Activated effector memory CD4-positive, alpha-beta T cell treated with Interleukin-2 at 50 U/mL for 16 hours (primary cell): ENCODE results near the gene PLXNB3.
A peak's percentile ranks its signal among the peaks of the same experiment; 100 is the strongest.

ENCODE experiments used
- DNase-seq: peaks from one replicate; pipeline ENCODE4 v3.0.0-alpha.2; 2020

The PLXNB3 gene

DNA sequence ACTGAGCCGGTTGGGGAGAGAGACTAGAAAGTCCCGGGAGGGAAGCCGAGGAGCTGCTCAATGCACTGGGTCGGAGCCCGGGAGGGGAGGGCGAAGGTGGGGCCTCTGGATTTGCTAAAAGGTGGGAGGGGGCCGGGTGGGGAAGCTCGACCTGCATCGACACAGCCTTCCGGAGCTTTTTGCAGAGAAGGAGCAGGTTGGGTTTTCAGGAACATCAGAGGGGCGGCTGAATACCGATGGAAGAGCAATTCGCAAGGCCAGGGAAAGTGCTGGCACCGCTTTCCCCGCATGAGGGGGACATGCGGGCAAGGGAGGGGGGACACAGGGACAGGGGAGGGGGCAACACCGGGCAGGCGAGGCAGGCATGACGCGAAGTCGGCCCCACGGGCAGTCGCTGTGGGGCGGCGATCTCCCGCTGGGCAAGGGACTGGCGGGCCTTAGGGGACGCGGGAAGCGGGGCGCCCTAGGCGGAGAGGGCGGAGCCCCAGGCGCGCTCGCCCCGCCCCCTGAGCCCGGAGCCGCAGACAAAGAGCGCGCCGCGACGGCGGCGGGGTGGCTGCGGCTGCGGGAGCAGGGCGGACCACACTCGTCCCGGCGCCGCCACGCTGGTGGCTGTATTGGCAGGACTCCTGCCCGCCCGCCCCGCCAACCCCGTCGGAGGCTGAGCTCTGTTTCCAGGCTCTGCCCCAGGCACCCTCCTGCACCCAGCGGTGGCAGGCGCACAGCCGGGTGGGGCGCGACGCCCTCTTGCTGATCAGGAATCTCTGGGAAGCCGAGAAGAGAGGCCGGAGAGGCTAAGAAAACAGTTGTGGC, 54.7 kb downstream of the PLXNB3 start:
- peak; percentile 39 for DNase-seq

DNA sequence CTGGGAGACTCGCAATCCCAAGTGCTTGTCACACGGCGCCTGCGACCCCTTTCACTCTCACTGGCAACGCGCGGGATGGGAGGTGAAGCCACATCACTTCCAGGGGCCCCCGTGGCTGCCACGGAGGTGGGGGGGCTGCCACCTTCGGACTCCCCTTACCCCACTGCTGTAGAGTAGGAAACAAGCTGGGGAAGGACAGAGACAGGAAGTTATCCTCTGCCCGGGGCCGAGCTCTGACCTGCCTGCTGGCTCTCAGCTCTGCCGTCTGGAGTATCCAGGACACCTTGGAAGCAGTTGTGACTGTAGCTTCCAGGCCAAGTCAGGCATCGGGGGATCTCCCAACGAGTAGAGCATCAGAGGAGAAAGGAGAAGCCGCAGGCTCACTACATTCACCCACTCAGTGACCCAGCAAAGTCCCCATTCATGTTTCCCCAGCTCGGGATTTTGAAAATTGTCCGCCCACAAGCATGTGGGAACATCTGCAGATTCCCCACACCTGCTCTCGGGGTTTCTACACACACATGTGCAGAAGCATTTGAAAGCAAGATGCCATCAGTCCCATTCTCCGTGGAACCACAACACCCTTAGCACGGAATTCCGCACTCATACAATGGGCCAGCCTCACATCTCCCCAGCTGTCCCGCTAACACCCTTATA, 55.5 kb downstream of the PLXNB3 start:
- DNase-seq, result no peak

DNA sequence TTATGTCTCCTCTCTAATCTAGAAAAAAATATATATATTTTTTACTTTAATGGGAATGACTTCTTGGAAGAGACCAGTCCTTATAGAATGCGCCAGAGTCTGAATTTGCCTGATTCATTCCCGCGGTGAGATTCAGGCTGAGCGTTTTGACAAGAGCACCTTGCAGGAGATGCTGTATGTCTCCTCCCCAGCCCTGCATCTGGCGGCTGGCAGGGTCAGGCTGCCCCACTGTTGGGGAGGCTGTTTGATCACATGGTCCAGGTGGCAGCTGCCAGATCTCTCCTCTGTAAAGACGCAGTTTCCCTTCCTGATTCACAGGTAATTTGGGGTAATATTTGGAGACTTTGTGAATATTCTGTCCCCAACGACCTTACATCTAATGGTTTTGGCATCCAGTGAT, 56.6 kb downstream of the PLXNB3 start:
- no peak for DNase-seq

DNA sequence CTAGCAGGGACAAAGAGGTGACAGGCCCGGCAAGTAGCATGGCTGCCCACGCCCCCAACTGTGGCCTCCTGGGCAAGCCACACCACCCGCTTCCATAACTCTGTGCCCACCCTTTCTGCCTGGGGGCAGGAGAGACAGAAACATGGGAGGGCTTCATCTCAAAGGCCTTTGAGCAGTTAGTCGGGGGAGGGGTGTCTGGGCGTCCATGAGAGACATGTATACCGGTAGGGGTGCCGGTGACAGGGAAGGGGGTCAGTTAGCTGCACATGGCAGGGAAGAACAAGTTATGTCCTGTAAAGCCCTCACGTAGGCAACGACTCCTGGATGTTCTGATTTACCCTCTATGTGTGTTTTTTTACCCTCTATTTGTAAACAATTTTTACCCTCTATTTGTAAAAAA, 57.0 kb downstream of the PLXNB3 start:
- no peak for DNase-seq

DNA sequence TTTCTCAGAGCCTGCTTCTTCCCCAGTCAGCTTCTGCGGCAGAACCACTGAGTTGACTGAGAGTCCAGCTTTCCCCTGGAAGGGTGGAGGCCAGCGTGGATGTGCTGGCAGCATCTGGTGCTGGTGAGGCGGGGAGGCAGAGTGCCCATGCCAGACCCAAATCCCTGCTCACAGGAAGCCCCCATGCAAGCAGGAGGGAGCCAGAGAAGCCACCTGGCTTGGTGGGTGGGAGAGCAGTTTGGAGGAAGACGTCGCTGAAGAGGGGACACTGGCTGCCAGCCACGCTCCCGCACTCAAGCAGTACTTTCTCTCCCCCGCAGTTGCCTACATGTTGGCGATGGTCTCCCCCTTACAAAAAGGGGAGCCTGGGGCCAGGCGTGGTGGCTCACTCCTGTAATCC, 60.3 kb downstream of the PLXNB3 start:
- DNase-seq, result no peak

DNA sequence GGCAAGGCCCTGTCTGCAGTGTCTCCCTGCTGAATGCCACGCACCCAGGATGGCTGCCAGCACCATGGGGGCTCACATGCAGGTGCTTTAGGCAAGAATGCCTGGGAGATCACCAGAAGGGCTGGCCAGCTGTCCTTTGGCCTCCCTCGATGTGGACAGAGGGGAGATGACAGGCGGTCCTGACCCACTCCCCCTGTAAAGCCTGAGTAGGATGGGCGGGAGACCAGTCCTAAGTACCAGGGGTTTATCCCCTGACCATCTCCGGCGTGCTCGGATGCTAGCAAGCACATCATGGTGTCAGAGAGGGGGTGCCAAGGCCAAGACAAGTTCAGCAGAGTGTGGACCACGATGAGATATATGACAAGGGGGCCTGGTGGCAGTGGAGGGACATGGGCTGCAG, 61.0 kb downstream of the PLXNB3 start:
- DNase-seq, result no peak
